ENCODE data around the gene CSH1. TPM values are rescaled to one million over a fixed set of nuclear protein-coding genes. Genes with fewer than 3 reads are reported as not detected.

CSH1 gene
- total RNA-seq, 2 experiments from 2014 or later, result not detected

GRCh38 chr17:63934183-63935112, 38.1 kb upstream of the CSH1 start:
- Mint-ChIP-seq H3K27ac (no peak overlapping the region), H3K9me3 (ENCODE audit: low read depth) (no peaks in the 10 kb centered on the region), H3K27me3 (peaks cover 12% of the 10 kb centered on the region), H3K4me3 (no peak overlapping the region), H3K36me3 (no peaks in the 10 kb centered on the region), H3K4me1 (peaks cover 24% of the 10 kb centered on the region)
- ATAC-seq (no peak), DNase-seq (no peak)
- CTCF ChIA-PET, result interaction anchor here (0.6 to 3.7 kb wide), 7 partner anchors 12 to 199 kb away, joined by 3 to 25 read pairs (median 4); no protein-coding TSS in a partner anchor

- DNase-seq (no peak), ATAC-seq (no peak)
- Mint-ChIP-seq H3K36me3 (no peaks in the 10 kb centered on the region), H3K9me3 (ENCODE audit: low read depth) (no peaks in the 10 kb centered on the region), H3K27ac (no peak overlapping the region), H3K27me3 (peaks cover 12% of the 10 kb centered on the region), H3K4me3 (no peak overlapping the region), H3K4me1 (peaks cover 20% of the 10 kb centered on the region)
- CTCF ChIA-PET, result interaction anchor here (0.6 to 3.6 kb wide), 8 partner anchors 13 to 95 kb away, joined by 3 to 33 read pairs (median 10); no protein-coding TSS in a partner anchor
Measured at GRCh38 chr17:63933598-63933997, 37.2 kb upstream of the CSH1 start.

GRCh38 chr17:63932721-63933120, 36.3 kb upstream of the CSH1 start:
- DNase-seq, result no peak
- Mint-ChIP-seq H3K4me1 (peaks cover 20% of the 10 kb centered on the region), H3K36me3 (no peaks in the 10 kb centered on the region), H3K27me3 (peaks cover 12% of the 10 kb centered on the region), H3K9me3 (ENCODE audit: low read depth) (no peaks in the 10 kb centered on the region), H3K4me3 (peak overlapping the region; percentile 11), H3K27ac (peak overlapping the region; percentile 15)
- CTCF ChIA-PET, result interaction anchor here (0.7 to 3.6 kb wide), 8 partner anchors 13 to 96 kb away, joined by 3 to 33 read pairs (median 8); no protein-coding TSS in a partner anchor
- ATAC-seq, result no peak

GRCh38 chr17:63931981-63932561, 35.7 kb upstream of the CSH1 start, which contains the start of gene CD79B:
CD79B (minus strand) TSS chr17:63932331; CDS start chr17:63932261, 70 bp downstream.
- H3K4me3 Mint-ChIP-seq, result peak within 1 kb of the TSS; percentile 81
- ATAC-seq (peak; percentile 63), DNase-seq (peak; percentile 51)
- peak within 1 kb of the TSS; percentile 86 for H3K27ac Mint-ChIP-seq
- no peaks in the 10 kb centered on the region for H3K9me3 Mint-ChIP-seq (ENCODE audit: low read depth)
- peaks cover 12% of the 10 kb centered on the region for H3K27me3 Mint-ChIP-seq
- CTCF ChIA-PET, result interaction anchor here (0.6 to 3.6 kb wide), 14 partner anchors 12 to 202 kb away, joined by 3 to 33 read pairs (median 8); partner anchors contain the start of gene ICAM2
- no peaks in the 10 kb centered on the region for H3K36me3 Mint-ChIP-seq
- peaks cover 20% of the 10 kb centered on the region for H3K4me1 Mint-ChIP-seq

- H3K36me3 Mint-ChIP-seq, result no peaks in the 10 kb centered on the region
- H3K27ac Mint-ChIP-seq, result peak overlapping the region; percentile 86
- CTCF ChIA-PET, result interaction anchor here (0.6 to 3.6 kb wide), 13 partner anchors 11 to 203 kb away, joined by 3 to 33 read pairs (median 9); partner anchors contain the start of gene ICAM2
- peaks cover 20% of the 10 kb centered on the region for H3K4me1 Mint-ChIP-seq
- no peaks in the 10 kb centered on the region for H3K9me3 Mint-ChIP-seq (ENCODE audit: low read depth)
- H3K4me3 Mint-ChIP-seq, result peak overlapping the region; percentile 81
- peak; percentile 88 for ATAC-seq
- DNase-seq, result peak; percentile 82
- peaks cover 7% of the 10 kb centered on the region for H3K27me3 Mint-ChIP-seq
Measured at GRCh38 chr17:63930951-63931575, 34.7 kb upstream of the CSH1 start.

GRCh38 chr17:63929860-63930766, 33.7 kb upstream of the CSH1 start:
- ATAC-seq (no peak), DNase-seq (no peak)
- H3K4me1 Mint-ChIP-seq, result peaks cover 20% of the 10 kb centered on the region
- H3K9me3 Mint-ChIP-seq (ENCODE audit: low read depth), result no peaks in the 10 kb centered on the region
- CTCF ChIA-PET, result interaction anchor here (1.1 to 3.6 kb wide), 10 partner anchors 10 to 204 kb away, joined by 3 to 33 read pairs (median 5); no protein-coding TSS in a partner anchor
- no peak overlapping the region for H3K4me3 Mint-ChIP-seq
- H3K27me3 Mint-ChIP-seq, result no peaks in the 10 kb centered on the region
- no peak overlapping the region for H3K27ac Mint-ChIP-seq
- H3K36me3 Mint-ChIP-seq, result no peaks in the 10 kb centered on the region

GRCh38 chr17:63928966-63929695, 32.8 kb upstream of the CSH1 start:
- CTCF ChIA-PET, result interaction anchor here (1.1 to 2.9 kb wide), 9 partner anchors 9 to 205 kb away, joined by 3 to 9 read pairs (median 5); no protein-coding TSS in a partner anchor
- no peak overlapping the region for H3K4me3 Mint-ChIP-seq
- peaks cover 20% of the 10 kb centered on the region for H3K4me1 Mint-ChIP-seq
- no peak overlapping the region for H3K27ac Mint-ChIP-seq
- no peaks in the 10 kb centered on the region for H3K27me3 Mint-ChIP-seq
- DNase-seq (no peak), ATAC-seq (no peak)
- no peaks in the 10 kb centered on the region for H3K36me3 Mint-ChIP-seq
- H3K9me3 Mint-ChIP-seq (ENCODE audit: low read depth), result no peaks in the 10 kb centered on the region

GRCh38 chr17:63928172-63928666, 31.8 kb upstream of the CSH1 start:
- peaks cover 20% of the 10 kb centered on the region for H3K4me1 Mint-ChIP-seq
- H3K27ac Mint-ChIP-seq, result no peak overlapping the region
- no peaks in the 10 kb centered on the region for H3K36me3 Mint-ChIP-seq
- no peak for ATAC-seq
- H3K4me3 Mint-ChIP-seq, result no peak overlapping the region
- DNase-seq, result no peak
- H3K9me3 Mint-ChIP-seq (ENCODE audit: low read depth), result no peaks in the 10 kb centered on the region
- CTCF ChIA-PET, result interaction anchor here (0.8 to 1.7 kb wide), 5 partner anchors 9 to 97 kb away, joined by 3 to 8 read pairs (median 5); no protein-coding TSS in a partner anchor
- no peaks in the 10 kb centered on the region for H3K27me3 Mint-ChIP-seq

- Mint-ChIP-seq H3K9me3 (ENCODE audit: low read depth) (no peaks in the 10 kb centered on the region), H3K27me3 (no peaks in the 10 kb centered on the region), H3K4me1 (peaks cover 16% of the 10 kb centered on the region), H3K4me3 (no peak overlapping the region), H3K27ac (no peak overlapping the region), H3K36me3 (no peaks in the 10 kb centered on the region)
- CTCF ChIA-PET, result interaction anchor here (0.8 to 1.7 kb wide), 5 partner anchors 8 to 97 kb away, joined by 3 to 8 read pairs (median 5); no protein-coding TSS in a partner anchor
- no peak for ATAC-seq
- no peak for DNase-seq
Measured at GRCh38 chr17:63927464-63928171, 31.2 kb upstream of the CSH1 start.

GRCh38 chr17:63926164-63926563, 29.8 kb upstream of the CSH1 start:
- DNase-seq (no peak), ATAC-seq (no peak)
- CTCF ChIA-PET, result interaction anchor here (0.5 to 1.2 kb wide), 3 partner anchors 64 to 100 kb away, joined by 3 to 4 read pairs (median 3); no protein-coding TSS in a partner anchor
- Mint-ChIP-seq H3K36me3 (no peaks in the 10 kb centered on the region), H3K4me1 (peaks cover 5% of the 10 kb centered on the region), H3K27me3 (no peaks in the 10 kb centered on the region), H3K27ac (no peak overlapping the region), H3K4me3 (no peak overlapping the region), H3K9me3 (ENCODE audit: low read depth) (no peaks in the 10 kb centered on the region)

- Mint-ChIP-seq H3K27ac (no peak overlapping the region), H3K36me3 (no peaks in the 10 kb centered on the region), H3K4me3 (no peak overlapping the region), H3K27me3 (no peaks in the 10 kb centered on the region), H3K9me3 (ENCODE audit: low read depth) (no peaks in the 10 kb centered on the region), H3K4me1 (no peaks in the 10 kb centered on the region)
- DNase-seq (no peak), ATAC-seq (no peak)
- CTCF ChIA-PET, result interaction anchor here (0.9 to 1.2 kb wide), 5 partner anchors 11 to 208 kb away, joined by 3 to 6 read pairs (median 4); no protein-coding TSS in a partner anchor
Measured at GRCh38 chr17:63925615-63926014, 29.2 kb upstream of the CSH1 start.

Data from activated CD8-positive, alpha-beta memory T cell treated with anti-CD3 and anti-CD28 coated beads, Interleukin-2, amount 10 ng/mL, durations not matched to agents 7 days and 5 days (primary cell).